ENCODE data around the gene GOPC. TPM values are rescaled to one million over a fixed set of nuclear protein-coding genes. Genes with fewer than 3 reads are reported as not detected.
A peak's percentile ranks its signal among the peaks of the same experiment; 100 is the strongest.

GOPC gene
- total RNA-seq, 2 donors from 2014 or later: 21.0 to 28.4 TPM

- no peaks in the 10 kb centered on the region for H3K4me1 ChIP-seq
- intact Hi-C loops (cut with DNase I): no loop called here
- H3K9me3 ChIP-seq: no peaks in the 10 kb centered on the region
- no peak overlapping the region for H3K27ac ChIP-seq
- no peaks in the 10 kb centered on the region for H3K27me3 ChIP-seq
- H3K36me3 ChIP-seq: no peaks in the 10 kb centered on the region
- TF ChIP-seq CTCF (IDR thresholded peaks at IDR 0.05): no peak
- DNase-seq: no peak
- no peak overlapping the region for H3K4me3 ChIP-seq
- no peak overlapping the region for H3K9ac ChIP-seq (ENCODE audit: low read depth in 2 of 2, low read length in 2 of 2)
Observed at GRCh38 chr6:117548797-117549301, 53.5 kb downstream of the GOPC start.

- no peaks in the 10 kb centered on the region for H3K27me3 ChIP-seq
- peak overlapping the region in 1 of 2 donors; percentile 66 for H3K9ac ChIP-seq (ENCODE audit: low read depth in 2 of 2, low read length in 2 of 2)
- peak; percentile 24 for DNase-seq
- H3K4me1 ChIP-seq: no peaks in the 10 kb centered on the region
- intact Hi-C loops (cut with DNase I): no loop called here
- H3K27ac ChIP-seq: no peak overlapping the region
- no peak for TF ChIP-seq CTCF (IDR thresholded peaks at IDR 0.05)
- H3K36me3 ChIP-seq: no peaks in the 10 kb centered on the region
- H3K9me3 ChIP-seq: no peaks in the 10 kb centered on the region
- peak overlapping the region; percentile 23 for H3K4me3 ChIP-seq
Observed at GRCh38 chr6:117547688-117548621, 54.4 kb downstream of the GOPC start.

- no peak for DNase-seq
- intact Hi-C loops (cut with DNase I): no loop called here
Observed at GRCh38 chr6:117546674-117547073, 55.6 kb downstream of the GOPC start.

GRCh38 chr6:117545161-117545595, 57.1 kb downstream of the GOPC start:
- no peaks in the 10 kb centered on the region for H3K4me1 ChIP-seq
- no peak overlapping the region for H3K27ac ChIP-seq
- no peak for TF ChIP-seq CTCF (IDR thresholded peaks at IDR 0.05)
- no peaks in the 10 kb centered on the region for H3K9me3 ChIP-seq
- H3K9ac ChIP-seq (ENCODE audit: low read depth in 2 of 2, low read length in 2 of 2): no peak overlapping the region
- H3K27me3 ChIP-seq: no peaks in the 10 kb centered on the region
- H3K36me3 ChIP-seq: no peaks in the 10 kb centered on the region
- intact Hi-C loops (cut with DNase I): no loop called here
- no peak for DNase-seq
- no peak overlapping the region for H3K4me3 ChIP-seq

More at GRCh38 chr6:117546674-117547073, 55.6 kb downstream of the GOPC start:
- Histone ChIP-seq H3K4me3 (no peak overlapping the region), H3K9me3 (no peaks in the 10 kb centered on the region), H3K27ac (no peak overlapping the region), H3K27me3 (no peaks in the 10 kb centered on the region), H3K36me3 (no peaks in the 10 kb centered on the region), H3K4me1 (no peaks in the 10 kb centered on the region), H3K9ac (ENCODE audit: low read depth in 2 of 2, low read length in 2 of 2) (no peak overlapping the region)
- TF ChIP-seq CTCF (IDR thresholded peaks at IDR 0.05): no peak

- no peak for TF ChIP-seq CTCF (IDR thresholded peaks at IDR 0.05)
- H3K36me3 ChIP-seq: no peaks in the 10 kb centered on the region
- H3K4me3 ChIP-seq: no peak overlapping the region
- no peak overlapping the region for H3K9ac ChIP-seq (ENCODE audit: low read depth in 2 of 2, low read length in 2 of 2)
- H3K9me3 ChIP-seq: no peaks in the 10 kb centered on the region
- no peak overlapping the region for H3K27ac ChIP-seq
- intact Hi-C loops (cut with DNase I): no loop called here
- no peak for DNase-seq
- H3K4me1 ChIP-seq: no peaks in the 10 kb centered on the region
- no peaks in the 10 kb centered on the region for H3K27me3 ChIP-seq
Observed at GRCh38 chr6:117544716-117545115, 57.6 kb downstream of the GOPC start.

Measured in colonic mucosa (tissue), 4 donors.